NCI-H146 treated with DMSO at 0.1 percent for 48 hours (cell line): ENCODE results near the gene GRID2.
"Not testable (repeated sequence)": the region's sequence is repeated elsewhere in the genome, so short reads cannot be mapped to it uniquely, and the experiment has no call there.

Experiments
- DNase-seq: peaks from one replicate; lab custom pipeline; 2025; ENCODE audit not compliant: unreplicated experiment; lab: John Stamatoyannopoulos, UW

The GRID2 gene

DNA sequence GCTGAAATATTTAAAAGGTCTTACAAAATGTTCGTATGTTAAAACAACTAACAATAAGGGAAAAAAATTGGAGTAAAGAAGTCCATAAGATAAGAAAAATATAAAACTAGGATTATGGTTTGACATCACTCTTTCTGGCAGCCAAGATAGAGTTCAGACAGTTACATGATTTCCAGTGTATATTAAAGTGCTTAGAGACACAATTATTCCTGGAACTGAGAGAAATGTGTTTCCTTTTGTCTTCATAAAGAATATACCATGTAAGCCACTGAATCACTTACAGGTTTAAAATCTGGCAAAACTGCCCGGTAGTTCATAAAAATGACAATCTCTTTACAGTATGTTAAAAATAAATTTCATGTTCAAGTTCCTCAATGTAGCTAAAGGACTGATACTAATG lies 986.1 kb downstream of the GRID2 start:
- DNase-seq: no peak

DNA sequence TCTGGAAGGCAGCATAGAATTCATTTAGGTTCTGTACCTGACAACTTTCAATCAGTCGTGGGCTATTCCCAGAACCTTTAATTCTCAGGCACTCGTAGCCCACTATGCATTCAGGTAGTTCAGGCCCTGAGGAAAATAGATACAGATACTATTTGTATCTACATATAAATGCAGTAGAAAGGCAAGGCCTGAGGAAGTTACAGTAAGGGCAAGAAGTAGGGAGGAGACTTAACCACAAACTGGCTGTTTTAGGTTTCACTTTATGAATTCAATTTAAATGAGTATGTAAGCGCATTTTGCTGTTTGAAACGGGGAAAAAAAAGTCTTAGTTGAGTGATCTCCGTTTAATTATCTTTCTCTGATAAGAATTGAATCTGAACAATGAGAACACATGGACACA lies 995.4 kb downstream of the GRID2 start:
- no peak for DNase-seq

DNA sequence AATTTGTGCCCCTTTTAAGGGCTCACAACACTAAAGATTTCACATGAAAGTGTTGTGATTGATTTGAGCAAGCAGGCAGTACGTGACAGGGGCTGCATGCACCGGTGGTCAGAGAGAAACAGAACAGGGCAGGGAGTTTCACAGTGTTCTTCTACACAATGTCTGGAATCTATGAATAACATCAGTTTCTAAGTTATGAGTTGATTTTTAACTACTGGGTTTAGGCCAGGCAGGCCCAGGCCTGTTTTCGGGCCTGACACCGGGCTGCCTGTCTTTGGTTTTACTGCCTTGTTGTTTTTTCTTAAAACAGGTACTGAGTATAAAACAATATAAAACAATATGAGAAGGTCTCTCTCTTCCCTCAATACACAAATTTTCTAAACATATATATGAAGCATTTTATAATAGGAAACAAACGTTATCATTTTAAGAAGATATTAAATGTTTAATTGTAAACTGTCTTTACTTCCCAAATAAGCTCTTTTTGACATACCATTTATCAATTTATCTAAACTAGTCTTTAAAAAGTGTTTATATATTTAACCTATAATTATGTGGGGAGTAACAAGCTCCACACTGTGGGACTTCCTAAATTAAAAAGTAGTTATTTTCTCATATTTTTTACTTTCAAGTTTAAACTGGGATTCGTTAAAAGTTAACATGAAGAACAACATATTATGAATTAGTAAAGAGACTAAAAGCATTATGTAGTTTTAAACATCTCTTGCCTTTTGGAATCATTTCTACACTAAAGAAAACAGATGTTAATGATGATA lies 997.2 kb downstream of the GRID2 start:
- not testable (repeated sequence) for DNase-seq

DNA sequence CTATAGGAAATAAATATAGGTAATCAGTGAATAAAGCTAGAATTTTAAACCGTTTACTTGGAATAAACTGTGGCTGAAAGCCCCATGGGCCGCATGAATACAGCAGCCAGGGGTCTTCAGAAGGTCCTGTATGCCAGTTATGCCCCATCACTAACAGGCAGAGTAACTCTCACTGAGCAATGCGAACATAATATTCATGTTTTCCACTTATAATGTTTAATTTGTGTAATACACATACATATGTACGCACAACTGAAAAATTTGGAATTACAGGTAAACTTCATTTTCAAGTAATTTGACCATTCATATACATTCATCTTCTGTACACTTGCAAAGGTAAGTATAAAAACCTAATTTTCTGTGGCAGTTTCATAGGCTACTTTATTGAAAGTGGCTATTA lies 998.5 kb downstream of the GRID2 start:
- DNase-seq: no peak

DNA sequence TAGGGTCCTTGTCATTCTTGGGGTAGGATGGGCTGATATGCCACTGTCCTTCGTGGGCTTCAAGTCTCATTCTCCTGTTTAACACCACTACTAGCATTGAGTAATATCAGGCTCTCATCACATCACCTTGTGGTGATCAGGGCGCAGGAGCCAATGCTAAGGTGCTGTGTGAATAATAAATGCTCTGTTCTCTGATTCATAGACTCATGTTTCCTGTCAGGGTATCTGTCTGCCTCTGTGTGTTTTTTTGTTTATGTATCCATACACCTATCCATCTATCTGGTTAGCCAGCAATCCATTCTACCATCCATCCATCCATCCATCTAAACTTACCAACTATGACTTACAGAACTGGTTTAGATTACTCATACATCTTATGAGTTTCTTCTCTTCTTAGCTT lies 999.7 kb downstream of the GRID2 start:
- no peak for DNase-seq

DNA sequence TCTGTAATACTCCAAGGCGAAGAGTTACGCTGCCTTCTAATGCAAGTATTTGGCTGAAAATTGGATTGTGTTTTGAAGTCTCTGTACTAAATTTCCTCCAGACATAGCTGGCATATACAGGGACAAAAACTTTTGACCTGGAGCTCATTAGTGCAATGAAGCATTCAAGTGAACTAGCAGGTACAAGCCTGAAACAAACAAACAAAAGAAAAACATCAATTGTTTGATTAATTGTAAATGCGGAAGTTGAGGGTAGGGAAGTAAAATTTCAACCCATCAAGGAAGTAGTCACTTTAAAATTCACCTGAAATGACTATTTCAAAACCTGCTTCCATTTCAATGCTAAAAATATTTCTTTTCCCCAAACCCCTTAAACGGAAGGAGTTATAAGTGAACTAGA lies 1008.5 kb downstream of the GRID2 start:
- no peak for DNase-seq

DNA sequence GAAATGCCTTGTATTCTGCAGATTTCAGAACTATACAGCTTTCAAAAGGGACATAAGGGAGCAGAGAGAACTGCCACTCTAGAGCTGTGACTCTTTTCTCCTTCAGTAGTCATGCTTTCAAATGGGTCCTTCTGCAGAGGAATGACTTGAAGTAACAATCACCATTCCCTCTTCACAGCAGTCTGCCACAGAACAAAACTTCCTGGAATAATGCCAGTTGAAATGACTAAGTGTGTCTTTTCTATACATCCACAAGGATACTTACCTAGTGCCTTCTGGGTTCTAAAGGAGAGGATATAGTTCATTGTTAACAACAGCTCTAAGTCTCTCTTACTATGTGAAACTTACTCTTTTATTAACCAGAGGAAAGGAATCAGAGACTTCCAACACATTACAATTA lies 1009.4 kb downstream of the GRID2 start:
- DNase-seq: no peak

DNA sequence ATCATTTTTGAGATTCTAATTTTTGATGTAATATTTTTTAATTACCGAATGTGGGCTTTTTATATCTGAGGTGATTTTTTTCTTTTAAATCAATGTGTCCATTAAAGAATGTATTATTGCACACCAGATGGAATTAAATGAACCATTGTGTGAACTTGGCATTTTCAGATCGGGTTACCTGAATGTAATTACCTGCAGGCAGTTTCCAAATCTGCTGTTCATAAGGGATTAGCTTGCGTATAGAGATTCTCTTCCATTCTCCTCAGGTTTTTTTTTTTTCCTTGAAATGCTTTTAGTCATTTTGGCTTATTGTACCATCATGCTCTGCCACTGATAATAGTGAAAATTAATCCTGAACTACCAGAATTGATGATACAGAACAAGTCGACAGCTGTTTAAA lies 1013.3 kb downstream of the GRID2 start:
- DNase-seq: peak; percentile 60

DNA sequence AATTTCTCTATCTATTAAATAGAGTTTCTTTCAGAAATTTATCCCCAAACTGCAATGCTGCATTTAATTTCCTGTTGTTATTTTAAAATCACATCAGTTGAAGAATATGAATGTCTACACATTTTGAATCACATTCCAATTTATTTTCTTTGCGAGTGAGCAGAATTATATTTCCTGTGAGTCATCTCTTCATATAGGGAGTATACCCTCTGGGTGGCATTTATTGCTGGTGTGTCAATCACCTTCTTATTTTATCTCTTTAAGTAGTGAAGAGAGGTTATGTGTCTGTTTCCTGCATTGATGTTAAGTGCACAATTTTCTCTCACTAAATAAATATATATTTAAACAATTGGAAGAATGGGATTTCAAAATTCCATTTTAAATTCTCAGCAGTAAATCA lies 1013.8 kb downstream of the GRID2 start:
- no peak for DNase-seq

DNA sequence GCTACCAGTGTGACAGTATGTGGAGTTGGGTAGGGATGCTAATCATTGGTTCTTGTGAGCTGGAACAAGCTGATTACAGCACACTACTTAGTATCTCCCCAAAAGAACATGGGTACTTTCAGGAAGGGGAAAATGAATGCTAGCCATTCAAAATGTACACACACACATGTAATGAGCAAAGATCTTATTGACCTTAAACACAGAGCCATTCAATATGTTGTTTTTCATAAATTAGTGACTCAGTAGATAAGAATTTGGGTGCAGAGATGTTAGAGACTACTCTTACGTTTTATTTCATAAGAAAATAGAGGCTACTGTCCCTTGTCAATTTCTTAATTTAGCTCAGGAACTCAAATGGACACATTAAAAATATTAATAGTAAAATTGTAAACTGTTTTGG lies 1015.3 kb downstream of the GRID2 start:
- DNase-seq: no peak

DNA sequence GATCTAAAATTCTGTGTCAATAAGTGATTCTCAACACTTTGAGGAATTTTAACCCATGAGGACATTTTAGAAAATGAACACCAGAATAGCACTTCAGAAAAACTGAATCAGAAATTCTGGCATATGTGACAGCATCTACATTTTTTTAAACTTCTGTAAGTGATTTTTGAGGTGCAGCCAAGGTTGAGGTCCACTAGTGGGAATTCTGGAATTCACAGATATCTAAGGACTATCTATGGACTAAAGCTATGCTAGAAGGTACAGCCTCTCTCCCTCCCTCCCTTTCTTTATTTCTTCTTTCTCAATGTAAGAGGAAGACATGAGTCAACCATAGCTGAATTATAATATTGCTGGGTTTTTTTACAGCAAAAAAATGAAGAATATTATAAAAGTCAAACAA lies 1016.6 kb downstream of the GRID2 start:
- no peak for DNase-seq

DNA sequence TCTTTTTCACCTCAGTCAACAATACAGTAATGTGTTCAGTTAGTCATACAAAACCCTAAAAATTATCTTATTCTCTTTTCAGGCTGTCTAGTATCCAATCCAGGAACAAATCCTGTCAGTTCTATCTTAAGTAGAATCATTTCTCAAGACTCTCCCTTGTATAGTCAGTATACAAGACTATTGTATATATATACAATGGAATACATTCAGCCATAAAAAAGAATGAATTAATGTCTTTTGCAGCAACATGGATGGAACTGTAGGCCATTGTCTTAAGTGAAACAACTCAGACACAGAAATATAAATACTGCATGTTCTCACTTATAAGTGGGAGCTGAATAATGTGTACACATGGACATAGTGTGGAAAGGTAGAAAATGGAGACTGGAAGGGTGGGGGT lies 1023.6 kb downstream of the GRID2 start:
- no peak for DNase-seq

DNA sequence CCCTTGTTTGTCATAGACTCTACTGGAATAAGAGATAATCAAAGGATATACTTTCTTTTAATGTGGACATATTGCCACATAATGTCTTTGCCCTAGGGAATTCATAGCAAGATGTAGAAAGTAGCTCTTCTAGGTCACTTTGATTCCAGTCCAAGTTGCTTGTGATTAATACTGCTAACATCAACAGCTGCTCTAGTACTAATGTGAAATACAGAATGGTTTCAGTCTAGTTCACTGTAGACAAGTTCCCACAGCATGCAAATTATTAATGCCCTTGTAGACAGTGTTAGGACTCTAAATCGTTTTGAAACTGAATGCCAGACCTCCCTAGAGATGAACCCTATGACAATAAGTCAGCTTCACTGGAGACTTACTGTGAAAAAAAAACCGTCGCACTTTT lies 1030.2 kb downstream of the GRID2 start:
- DNase-seq: no peak

DNA sequence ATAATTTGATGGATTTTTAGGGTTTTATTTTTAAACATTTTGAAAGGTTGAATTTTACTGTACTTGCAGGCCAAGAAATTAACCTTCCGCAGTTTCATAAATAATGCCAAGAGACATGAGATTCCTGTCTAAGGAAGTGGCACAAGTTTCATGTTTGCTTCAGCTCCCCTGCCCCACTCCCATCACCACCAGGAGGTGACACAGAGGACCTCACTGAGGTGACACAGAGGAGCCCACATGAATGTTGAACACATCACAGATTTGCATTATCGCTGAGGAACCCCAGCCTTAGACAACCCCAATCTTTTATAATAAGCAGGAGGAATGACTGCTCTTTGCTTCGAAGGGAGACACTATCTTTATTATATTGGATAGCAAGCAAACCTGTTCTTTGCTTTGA lies 1033.4 kb downstream of the GRID2 start:
- DNase-seq: no peak

DNA sequence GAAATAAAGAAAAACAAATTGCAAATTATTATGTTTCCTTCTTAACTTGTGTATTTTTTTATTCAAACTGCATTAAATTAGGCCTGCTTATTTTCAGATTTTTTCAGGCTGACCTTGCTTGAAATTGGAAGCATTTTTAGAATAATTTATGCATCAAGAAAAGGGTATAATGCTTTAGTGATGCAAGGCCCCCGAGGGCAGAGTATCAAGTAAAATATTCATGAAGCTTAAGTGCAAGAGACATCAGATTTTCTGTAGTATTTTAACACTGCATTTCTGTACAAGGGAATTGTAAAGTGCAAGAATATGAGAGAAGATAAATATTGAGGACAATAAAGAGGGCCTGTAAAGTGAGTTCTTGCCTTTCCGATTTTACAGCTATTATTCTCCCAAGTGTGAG lies 1039.0 kb downstream of the GRID2 start:
- DNase-seq: no peak

DNA sequence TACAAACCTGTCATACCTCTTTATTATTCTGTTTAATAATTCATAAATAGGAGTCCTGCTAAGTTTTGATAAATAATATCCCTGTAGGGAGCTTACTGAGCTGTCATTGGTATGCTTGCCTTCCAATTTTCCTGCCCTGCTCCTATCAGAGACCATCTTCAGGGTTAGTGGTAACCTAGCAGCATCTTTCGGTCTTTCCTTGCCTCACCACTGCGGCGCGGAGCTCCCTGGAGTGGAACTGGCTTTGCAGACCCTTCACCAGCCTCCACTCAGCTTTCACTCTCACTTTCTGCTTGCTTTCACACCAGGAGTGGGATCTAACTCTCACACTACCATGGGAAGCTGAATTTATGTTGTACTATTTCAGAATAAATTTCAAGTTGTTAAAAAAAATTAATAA lies 1043.1 kb downstream of the GRID2 start:
- no peak for DNase-seq

DNA sequence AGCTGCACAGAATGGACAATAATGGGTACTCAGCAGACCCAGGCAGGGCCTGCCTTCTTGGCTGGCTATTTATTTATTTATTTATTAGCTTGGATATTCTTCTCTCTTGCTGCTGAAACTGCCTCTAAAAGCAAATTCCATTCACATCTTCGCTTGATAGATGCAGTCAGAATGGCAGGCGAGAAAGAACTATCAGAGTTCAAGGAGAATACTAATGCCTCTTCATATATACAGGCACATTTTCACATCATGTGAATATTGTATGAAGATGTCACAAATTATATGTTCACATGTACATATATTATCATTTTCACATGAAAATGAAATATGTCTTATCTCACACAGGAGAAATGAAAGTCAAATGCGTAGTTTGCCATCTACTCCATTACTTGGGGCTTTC lies 1045.1 kb downstream of the GRID2 start:
- DNase-seq: no peak

DNA sequence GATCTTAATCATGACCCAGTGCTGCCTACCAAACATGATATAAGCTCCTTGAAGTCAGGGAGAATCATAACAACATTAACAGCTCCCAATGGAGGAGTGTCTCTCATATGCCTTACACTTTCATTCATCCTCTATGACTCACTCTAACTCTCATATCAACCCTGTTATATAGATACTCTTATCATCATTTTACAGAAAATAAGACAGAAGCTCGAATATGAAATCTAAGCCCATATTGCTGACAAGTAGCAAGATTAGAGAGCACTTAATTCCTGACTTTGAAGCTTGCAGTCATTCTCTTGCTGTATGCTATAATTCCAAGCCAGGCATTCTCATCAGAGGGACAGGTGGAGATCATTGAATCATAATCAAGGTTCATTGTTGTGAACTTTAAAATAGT lies 1048.1 kb downstream of the GRID2 start:
- DNase-seq: no peak

DNA sequence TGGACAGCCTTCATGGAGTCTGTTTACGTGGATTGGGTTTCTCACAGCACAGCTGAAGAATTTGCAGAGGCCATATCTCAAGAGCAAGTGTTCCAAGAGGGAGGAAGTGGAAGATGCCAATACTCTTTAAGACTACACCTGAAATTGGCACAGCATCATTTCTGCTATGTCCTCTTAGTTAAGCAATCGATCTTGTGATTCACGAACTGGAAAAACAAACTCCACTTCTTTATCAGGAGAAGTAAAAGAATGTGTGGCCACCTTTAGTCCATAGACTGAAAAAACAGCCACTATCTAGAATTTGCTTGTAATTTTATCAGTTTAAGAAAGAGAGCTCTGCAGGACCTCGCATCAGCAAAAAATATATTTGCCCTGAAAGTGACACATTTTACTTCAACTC lies 1051.6 kb downstream of the GRID2 start:
- no peak for DNase-seq

DNA sequence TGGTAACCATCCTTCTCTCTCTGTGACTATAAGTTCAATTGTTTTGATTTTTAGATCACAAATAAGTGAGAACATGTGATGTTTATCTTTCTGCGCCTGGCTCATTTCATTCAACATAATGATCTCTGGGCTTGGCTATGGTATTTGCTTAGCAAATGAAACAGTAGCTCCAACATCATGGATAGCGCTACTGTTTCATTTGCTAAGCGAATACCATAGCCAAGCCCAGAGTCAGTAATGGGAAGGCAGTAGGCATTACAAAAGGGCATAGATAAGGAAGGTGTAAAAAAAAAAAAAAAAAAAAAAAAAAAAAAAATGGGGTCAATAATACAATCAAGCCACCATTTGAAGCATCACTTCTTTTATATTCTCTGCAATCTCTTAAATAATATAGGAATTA lies 1055.8 kb downstream of the GRID2 start:
- DNase-seq: no peak

DNA sequence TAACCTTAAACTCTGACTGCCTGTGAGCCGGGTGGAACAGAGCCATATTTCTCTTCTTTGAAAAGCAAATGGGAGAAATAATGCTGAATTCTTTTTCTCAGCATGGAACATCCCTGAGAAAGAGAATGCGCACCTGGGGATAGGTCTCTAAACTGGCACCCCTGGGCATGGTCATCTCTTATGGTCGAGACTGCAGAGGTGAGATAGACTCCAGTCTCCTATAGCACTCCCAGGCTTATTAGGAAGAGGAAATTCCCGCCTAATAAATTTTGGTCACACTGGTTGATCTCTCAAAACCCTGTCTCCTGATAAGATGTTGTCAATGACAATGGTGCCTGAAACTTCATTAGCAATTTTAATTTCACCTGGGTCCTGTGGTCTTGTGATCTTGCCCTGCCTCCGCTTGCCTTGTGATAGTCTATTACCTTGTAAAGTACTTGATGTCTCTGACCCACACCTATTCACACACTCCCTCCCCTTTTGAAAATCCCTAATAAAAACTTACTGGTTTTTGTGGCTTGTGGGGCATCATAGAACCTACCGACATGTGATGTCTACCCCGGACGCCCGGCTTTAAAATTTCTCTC lies 1062.5 kb downstream of the GRID2 start:
- DNase-seq: not testable (repeated sequence)

DNA sequence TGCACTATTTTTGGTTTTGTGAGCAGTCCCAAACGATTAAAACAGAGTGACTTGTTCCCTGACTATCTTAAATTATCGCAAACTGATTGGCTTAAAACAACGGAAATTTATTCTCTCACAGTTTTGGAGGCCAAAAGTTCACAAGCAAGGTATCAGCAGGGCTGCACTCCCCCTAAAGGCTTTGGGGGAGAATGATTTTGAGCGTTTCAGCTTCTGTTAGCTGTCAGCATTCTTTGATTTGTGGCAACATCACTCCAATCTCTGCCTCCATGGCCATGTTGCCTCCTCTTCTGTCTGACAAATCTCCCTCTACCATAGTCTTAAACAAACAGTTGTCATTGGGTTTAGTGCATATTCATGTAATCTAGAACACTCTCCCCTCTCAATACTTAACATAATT lies 1065.2 kb downstream of the GRID2 start:
- DNase-seq: no peak

DNA sequence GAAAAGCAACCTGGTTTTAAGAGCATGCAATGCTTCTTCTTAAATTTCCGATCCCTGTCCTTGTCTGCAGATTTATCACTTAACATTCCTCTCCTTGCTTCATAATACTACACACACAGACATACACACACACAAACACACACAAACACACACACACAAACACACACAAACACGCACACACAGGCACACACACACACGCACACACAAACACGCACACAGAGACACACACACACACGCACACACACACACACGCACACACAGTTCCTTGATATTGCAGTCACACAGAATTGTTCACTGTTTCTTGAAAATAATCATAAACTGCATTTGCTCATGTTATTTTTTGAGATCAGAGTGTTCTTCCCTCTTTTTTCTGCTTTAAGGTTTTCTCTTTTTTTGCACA lies 1066.5 kb downstream of the GRID2 start:
- no peak for DNase-seq
